MM.1S (cell line): ENCODE results near the gene RHPN2.
"Not testable (repeated sequence)": the region's sequence is repeated elsewhere in the genome, so short reads cannot be mapped to it uniquely, and the experiment has no call there.

Source experiments
- DNase-seq: peaks from one replicate; pipeline ENCODE4 v3.0.0-alpha.2; 2015
- H2AFZ ChIP-seq: fragments of 300-600 bp; sonication (generic); 2 replicates; pipeline ENCODE4 v1.6.0; 2016; ENCODE audit warnings: antibody characterized with exemption, low read length
- H3F3A ChIP-seq: fragments of 300-600 bp; sonication (generic); 2 replicates; pipeline ENCODE4 v1.6.1; 2016; ENCODE audit warnings: mild to moderate bottlenecking, antibody characterized with exemption, low read length, moderate library complexity, mixed read lengths; ENCODE audit not compliant: insufficient read depth
- H3K27ac ChIP-seq: fragments of 300-600 bp; sonication (generic); 2 replicates; pipeline ENCODE4 v1.5.1; 2016; ENCODE audit warnings: mild to moderate bottlenecking, low read length
- H3K27me3 ChIP-seq: fragments of 300-600 bp; sonication (generic); replicated peaks from 2 replicates; pipeline ENCODE4 v1.6.0; 2016; ENCODE audit warnings: low read length; ENCODE audit not compliant: insufficient read depth
- H3K36me3 ChIP-seq: fragments of 300-600 bp; sonication (generic); replicated peaks from 2 replicates; pipeline ENCODE4 v1.6.1; 2016; ENCODE audit warnings: mild to moderate bottlenecking, low read length, mixed read lengths; ENCODE audit not compliant: insufficient read depth
- H3K4me1 ChIP-seq: fragments of 300-600 bp; sonication (generic); 2 replicates; pipeline ENCODE4 v1.6.1; 2016; ENCODE audit warnings: low read length, mixed read lengths
- H3K4me2 ChIP-seq: fragments of 300-600 bp; sonication (generic); 2 replicates; pipeline ENCODE4 v1.6.0; 2016; ENCODE audit warnings: low read depth, low read length
- H3K4me3 ChIP-seq: fragments of 300-600 bp; sonication (generic); 2 replicates; pipeline ENCODE4 v1.5.1; 2016; ENCODE audit warnings: low read length, mixed read lengths
- H3K79me2 ChIP-seq: fragments of 300-600 bp; sonication (generic); 2 replicates; pipeline ENCODE4 v1.6.1; 2016; ENCODE audit warnings: mixed run types, low read length, mixed read lengths
- H3K9ac ChIP-seq: fragments of 300-600 bp; sonication (generic); 2 replicates; pipeline ENCODE4 v1.6.1; 2016; ENCODE audit warnings: low read length, mixed read lengths
- H3K9me2 ChIP-seq: fragments of 300-600 bp; sonication (generic); replicated peaks from 2 replicates; pipeline ENCODE4 v1.6.1; 2016; ENCODE audit warnings: mild to moderate bottlenecking, low read length, mixed read lengths; ENCODE audit not compliant: insufficient read depth
- H3K9me3 ChIP-seq: fragments of 300-600 bp; sonication (generic); replicated peaks from 2 replicates; pipeline ENCODE4 v1.6.1; 2016; ENCODE audit warnings: mild to moderate bottlenecking, low read length, mixed read lengths; ENCODE audit not compliant: insufficient read depth
- H4K20me1 ChIP-seq: fragments of 300-600 bp; sonication (generic); 2 replicates; pipeline ENCODE4 v1.6.1; 2016; ENCODE audit warnings: mild to moderate bottlenecking, low read length, moderate library complexity, mixed read lengths; ENCODE audit not compliant: insufficient read depth
- CTCF ChIP-seq: fragments of 300-600 bp; sonication (generic); IDR thresholded peaks from 2 replicates; pipeline ENCODE4 v1.5.1; 2016; ENCODE audit warnings: antibody characterized with exemption, low read length, mixed read lengths
- EZH2 ChIP-seq: fragments of 300-600 bp; sonication (generic); optimal IDR thresholded peaks from 2 replicates; pipeline ENCODE3; 2017; ENCODE audit warnings: low read depth, mild to moderate bottlenecking, antibody characterized with exemption, low read length, mixed read lengths
- EZH2phosphoT487 ChIP-seq: fragments of 300-600 bp; sonication (generic); IDR thresholded peaks from 2 replicates; pipeline ENCODE4 v1.6.1; 2018; ENCODE audit warnings: antibody characterized with exemption, low read length

RHPN2 gene

GRCh38 chr19:32988724-32989123, 76.0 kb downstream of the RHPN2 start:
- Histone ChIP-seq H3F3A (no peaks in the 10 kb centered on the region), H3K36me3 (no peaks in the 10 kb centered on the region), H3K4me3 (no peak overlapping the region), H3K4me1 (no peaks in the 10 kb centered on the region), H3K79me2 (no peaks in the 10 kb centered on the region), H3K9ac (no peak overlapping the region), H2AFZ (no peak overlapping the region), H3K27ac (no peak overlapping the region), H3K4me2 (no peak overlapping the region), H4K20me1 (no peaks in the 10 kb centered on the region), H3K9me2 (no peaks in the 10 kb centered on the region), H3K9me3 (no peaks in the 10 kb centered on the region), H3K27me3 (no peaks in the 10 kb centered on the region)
- no peak for DNase-seq
- TF ChIP-seq EZH2 (no peak), CTCF (no peak), EZH2phosphoT487 (no peak)

- H3K27ac ChIP-seq, H3K4me1 ChIP-seq, H4K20me1 ChIP-seq, H3K4me3 ChIP-seq, H3K9ac ChIP-seq, H3F3A ChIP-seq, H3K9me3 ChIP-seq, H2AFZ ChIP-seq, H3K4me2 ChIP-seq, H3K9me2 ChIP-seq, DNase-seq, H3K27me3 ChIP-seq, H3K36me3 ChIP-seq, H3K79me2 ChIP-seq: not testable (repeated sequence)
Measured at GRCh38 chr19:32988254-32988653, 76.4 kb downstream of the RHPN2 start.

GRCh38 chr19:32982488-32982887, 82.2 kb downstream of the RHPN2 start:
- not testable (repeated sequence) for H3K27ac ChIP-seq, H3K4me3 ChIP-seq, H3K9ac ChIP-seq, H3K9me2 ChIP-seq, H3K36me3 ChIP-seq, H4K20me1 ChIP-seq, DNase-seq, H3K9me3 ChIP-seq, H2AFZ ChIP-seq, H3K79me2 ChIP-seq, H3F3A ChIP-seq, H3K4me2 ChIP-seq, H3K4me1 ChIP-seq, H3K27me3 ChIP-seq

DNA sequence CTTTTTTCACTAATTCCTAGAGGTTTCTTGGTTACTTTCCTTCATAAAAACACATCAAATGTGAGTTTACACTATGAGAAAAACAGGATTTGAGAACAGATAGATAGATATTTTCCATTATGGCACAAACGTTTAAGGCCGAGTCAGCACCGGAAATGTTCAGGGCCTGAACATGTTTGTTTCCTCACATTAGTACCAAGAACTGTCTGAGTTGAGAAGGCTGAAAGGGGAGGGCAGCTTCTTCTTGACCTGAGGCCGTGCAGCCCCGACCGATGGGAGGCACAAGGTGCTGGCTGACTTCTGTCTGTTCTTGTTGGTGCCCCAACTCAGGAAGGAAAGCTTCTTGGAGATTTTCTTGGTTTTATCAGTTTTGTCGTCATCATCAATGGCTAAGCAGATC, 84.9 kb downstream of the RHPN2 start:
- H3K27ac ChIP-seq, H3K27me3 ChIP-seq, H3K9me2 ChIP-seq, H3K4me1 ChIP-seq, H4K20me1 ChIP-seq, DNase-seq, H3F3A ChIP-seq, H3K79me2 ChIP-seq, H3K9ac ChIP-seq, H3K9me3 ChIP-seq, H3K36me3 ChIP-seq, H3K4me2 ChIP-seq, H3K4me3 ChIP-seq, H2AFZ ChIP-seq: not testable (repeated sequence)

DNA sequence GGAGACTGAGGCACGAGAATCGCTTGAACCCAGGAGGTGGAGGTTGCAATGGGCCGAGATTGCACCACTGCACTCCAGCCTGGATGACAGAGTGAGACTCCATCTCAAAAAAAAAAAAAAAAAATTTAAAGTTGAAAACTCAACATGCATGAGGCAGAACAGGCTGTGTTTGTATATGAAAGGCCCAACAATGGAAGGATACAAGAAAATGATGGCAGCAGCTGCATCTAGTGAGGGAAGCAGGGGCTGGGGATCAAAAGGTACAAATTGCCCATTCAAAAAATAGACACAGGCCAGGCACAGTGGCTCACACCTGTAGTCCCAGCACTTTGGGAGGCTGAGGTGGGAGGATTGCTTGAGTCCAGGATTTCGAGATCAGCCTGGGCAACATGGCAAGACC, 86.9 kb downstream of the RHPN2 start:
- not testable (repeated sequence) for H3K4me1 ChIP-seq, H3K9me2 ChIP-seq, H3K9ac ChIP-seq, H2AFZ ChIP-seq, H3K9me3 ChIP-seq, DNase-seq, H4K20me1 ChIP-seq, H3F3A ChIP-seq, H3K4me2 ChIP-seq, H3K79me2 ChIP-seq, H3K4me3 ChIP-seq, H3K36me3 ChIP-seq, H3K27me3 ChIP-seq, H3K27ac ChIP-seq
